IPS DF 19.7 (cell line): Measurements from ENCODE around the gene TOGARAM2.
A peak's percentile ranks its signal among the peaks of the same experiment; 100 is the strongest.

ENCODE experiments used
- DNase-seq: peaks from one replicate; pipeline ENCODE4 v3.0.0-alpha.2; 2013; ENCODE audit warnings: low read depth, low spot score

The TOGARAM2 gene

GRCh38 chr2:29017716-29018435 lies 36.8 kb downstream of the TOGARAM2 start:
- DNase-seq = no peak

DNA sequence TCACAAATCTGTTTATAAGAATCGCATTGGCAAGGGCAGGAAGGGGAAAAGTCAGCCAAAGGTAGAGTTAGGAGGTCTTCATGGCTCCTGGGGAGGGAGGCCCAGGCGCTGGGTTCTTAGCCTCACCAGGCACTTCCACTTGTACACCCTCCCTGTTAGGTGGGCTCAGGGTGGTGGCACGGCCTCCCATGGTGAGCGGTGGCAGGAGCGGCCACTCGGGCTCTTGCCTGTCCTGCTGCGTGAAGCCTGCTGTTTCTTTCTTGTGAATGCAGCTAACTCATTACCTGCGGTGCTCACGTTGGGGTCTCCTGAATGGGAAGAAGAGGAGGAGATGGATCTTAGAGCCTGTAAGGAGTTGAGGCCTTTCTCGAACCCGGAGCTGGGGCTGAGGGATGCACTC lies 40.8 kb downstream of the TOGARAM2 start:
- no peak for DNase-seq

- DNase-seq = no peak
These were observed 41.6 kb downstream of the TOGARAM2 start for GRCh38 chr2:29022679-29023078.

- DNase-seq = no peak
These were observed 42.1 kb downstream of the TOGARAM2 start for GRCh38 chr2:29023188-29023587.

DNA sequence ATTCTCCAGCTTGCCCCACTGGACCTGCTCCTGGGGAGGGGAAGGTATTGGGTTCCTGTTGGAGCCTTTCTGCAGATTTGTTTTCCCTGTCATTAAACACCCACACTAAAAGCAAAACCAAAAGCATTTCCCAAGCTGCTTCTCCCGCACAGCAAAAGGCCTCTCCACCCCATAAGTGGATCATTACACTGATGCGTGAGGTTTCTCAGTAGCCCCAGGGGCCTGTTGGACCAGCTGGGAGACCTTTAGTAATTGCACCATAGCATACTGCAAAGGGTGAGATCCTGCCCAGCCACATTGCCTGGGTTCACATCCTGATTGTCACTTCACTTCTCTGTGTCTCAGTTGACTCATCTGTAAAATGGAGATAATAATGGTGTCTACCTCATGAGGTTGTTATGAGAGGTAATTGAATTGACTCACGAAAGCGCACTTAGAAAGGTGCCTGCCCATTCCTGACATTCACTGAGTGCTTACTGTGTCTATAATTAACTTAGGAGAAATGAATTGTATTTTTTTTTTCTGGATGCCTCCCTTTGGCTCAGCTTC lies 43.9 kb downstream of the TOGARAM2 start:
- no peak for DNase-seq

- DNase-seq = no peak
These were observed 44.6 kb downstream of the TOGARAM2 start for GRCh38 chr2:29025711-29026110.

DNA sequence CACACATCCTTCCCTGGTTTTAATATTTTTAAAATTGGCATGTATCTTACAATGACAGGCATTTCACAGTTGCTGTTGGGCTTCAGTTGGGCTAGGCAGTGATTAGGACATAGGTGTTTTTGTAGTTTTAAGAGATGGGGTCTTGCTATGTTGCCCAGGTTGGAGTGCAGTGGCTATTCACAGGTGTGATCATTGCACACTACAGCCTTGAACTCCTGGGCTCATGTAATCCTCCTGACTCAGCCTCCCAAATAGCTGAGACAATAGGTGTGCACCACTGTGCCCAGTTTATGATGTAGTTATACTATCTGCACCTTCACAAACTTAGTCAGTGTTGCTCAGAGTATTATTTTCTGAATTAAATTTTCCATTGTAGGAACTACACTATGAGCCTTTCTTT lies 49.9 kb downstream of the TOGARAM2 start:
- no peak for DNase-seq

DNA sequence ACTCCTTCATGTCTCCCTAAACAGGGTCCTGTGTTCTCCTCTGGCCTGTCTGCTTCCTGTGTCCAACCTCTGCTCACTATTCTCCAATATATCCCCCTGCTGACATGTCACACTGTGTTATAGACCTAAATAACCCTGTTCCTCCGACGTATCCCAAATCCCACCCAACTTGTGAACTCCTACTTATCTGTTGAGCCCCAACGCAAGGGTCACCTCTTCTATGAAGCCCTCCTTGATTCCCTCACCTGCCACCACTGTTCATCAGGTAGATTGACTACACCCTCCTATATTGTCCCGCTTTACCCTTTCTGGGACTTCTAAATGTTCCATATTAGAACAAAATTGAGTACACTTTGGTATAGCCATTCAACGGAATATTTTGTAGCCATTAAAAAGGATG lies 51.1 kb downstream of the TOGARAM2 start:
- DNase-seq = no peak

- DNase-seq = peak; percentile 28
These were observed 52.1 kb downstream of the TOGARAM2 start for GRCh38 chr2:29033172-29033571.

- DNase-seq = no peak
These were observed 52.6 kb downstream of the TOGARAM2 start for GRCh38 chr2:29033656-29034055.

- no peak for DNase-seq
These were observed 54.1 kb downstream of the TOGARAM2 start for GRCh38 chr2:29035016-29035745.

- DNase-seq = no peak
These were observed 58.8 kb downstream of the TOGARAM2 start for GRCh38 chr2:29039718-29040480.

- DNase-seq = no peak
These were observed 59.5 kb downstream of the TOGARAM2 start for GRCh38 chr2:29040552-29040951.

GRCh38 chr2:29041161-29041660 lies 60.1 kb downstream of the TOGARAM2 start:
- DNase-seq = no peak

- DNase-seq = no peak
These were observed 61.5 kb downstream of the TOGARAM2 start for GRCh38 chr2:29042561-29043075.

DNA sequence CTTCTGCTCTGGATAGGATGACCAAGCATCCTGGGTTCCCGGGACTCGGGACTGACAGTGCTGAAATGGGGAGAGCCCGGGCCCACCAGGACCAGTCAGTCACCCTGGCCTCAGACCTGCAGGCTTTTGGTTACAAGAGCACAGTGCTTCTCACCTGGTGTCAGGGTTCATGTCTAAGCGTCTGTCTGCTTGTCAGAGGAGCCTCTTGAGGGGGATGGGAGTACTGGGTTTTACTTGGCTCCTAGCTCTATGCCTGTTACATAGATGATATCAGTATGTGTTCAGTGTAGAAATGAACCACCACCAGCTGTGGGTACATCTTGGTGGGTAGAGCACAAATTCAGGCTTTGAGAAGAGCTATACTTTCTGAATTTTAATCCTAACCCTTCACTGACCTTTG lies 63.4 kb downstream of the TOGARAM2 start:
- DNase-seq = no peak

DNA sequence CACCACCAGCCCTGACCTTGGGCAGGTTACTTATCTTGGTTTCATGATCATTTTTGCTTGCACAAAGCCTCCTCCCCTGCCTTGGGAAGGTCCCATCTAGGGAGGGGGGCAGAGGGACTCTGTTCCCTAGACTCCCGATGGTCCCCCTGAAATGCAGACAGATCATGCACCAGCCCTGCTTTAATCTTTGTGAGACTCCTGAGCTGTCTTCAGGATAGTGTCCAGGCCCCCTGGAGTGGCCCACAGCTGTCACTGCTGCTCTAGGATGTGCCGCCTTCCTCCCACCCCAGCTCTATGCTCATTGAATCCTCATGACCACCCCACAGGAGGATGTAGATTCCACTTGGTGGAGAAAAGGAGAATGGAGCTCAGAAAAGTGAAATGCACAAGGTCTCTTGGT lies 65.2 kb downstream of the TOGARAM2 start:
- no peak for DNase-seq

DNA sequence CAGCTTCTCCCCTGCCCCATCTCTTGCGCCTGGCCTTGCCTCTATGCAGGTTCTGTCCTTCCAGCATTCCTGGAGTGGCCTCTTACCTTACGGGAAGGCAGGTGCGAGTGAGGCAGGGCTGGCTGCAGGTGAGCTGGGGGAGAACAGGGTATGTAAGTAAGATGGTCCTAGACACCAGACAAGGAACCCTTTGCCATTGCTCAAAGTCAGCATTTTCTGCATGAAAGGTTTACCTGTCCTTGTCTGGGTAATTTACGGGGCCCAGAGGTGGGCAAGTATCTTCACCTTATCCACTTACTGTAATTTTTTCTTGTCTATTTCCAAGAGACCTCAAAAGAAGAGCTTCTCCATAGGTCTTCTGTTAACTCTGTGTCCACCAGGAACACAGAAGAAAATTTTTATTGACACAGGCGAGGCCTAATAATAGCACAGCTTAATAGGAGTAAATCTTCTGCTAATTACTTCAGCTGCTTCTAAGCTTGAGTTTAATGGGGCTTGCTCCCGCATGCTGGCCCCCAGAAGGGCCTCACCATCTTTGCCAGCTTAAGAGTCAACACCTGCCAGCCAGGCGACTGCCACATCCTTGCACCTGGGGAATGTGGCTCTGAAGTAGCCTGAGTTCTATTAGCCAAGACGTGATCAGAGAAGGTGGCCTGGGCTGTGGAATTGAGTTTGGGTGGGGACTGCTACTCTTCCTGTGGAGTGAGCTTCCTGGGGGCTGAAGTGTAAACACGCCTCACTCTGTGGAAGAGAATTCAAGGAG lies 66.2 kb downstream of the TOGARAM2 start:
- DNase-seq = no peak

DNA sequence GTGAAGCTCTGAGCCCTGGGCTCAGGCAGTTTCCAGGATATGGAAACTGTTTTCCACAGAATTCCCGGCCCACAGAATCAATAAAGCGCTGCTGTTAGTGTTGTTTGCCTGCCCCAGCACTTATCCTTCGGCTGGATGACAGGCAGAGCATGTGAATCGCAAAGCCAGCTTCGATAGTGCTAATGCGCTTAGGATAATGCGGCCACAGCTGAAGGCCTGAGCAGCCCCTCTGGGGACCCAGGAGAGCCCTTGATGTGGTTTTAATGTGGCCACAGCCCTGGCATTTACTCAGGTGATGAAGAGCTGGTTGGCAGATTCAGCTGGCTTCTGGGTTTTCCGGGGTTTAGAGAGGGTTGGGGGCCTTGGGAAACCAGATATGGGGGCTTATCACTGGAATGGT lies 69.5 kb downstream of the TOGARAM2 start:
- no peak for DNase-seq

- no peak for DNase-seq
These were observed 70.6 kb downstream of the TOGARAM2 start for GRCh38 chr2:29051730-29052129.

DNA sequence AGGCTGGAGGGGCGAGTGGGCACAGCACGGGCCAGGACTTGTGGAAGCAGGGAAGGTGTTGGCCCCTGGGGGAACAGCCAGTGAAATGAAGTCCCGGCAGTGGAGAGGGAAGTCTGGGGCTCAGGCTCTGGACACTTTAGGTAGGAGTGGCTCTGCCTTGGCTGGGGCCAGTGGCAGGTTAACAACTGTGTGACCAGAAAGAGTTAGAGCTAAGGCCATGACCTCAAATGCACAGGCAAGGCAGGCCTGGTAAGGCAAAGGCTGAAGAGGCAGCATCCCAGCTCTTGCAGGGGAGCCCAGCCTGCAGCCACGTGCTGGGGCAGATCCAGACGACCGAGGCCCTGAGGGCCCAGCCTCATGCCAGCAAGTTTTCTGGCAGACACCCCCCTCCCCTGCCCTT lies 71.7 kb downstream of the TOGARAM2 start:
- DNase-seq = no peak
